Islet of Langerhans (tissue), 1 donor: ENCODE data around the gene RGS7.
A peak's percentile ranks its signal among the peaks of the same experiment; 100 is the strongest.
"Not testable (repeated sequence)": the region's sequence is repeated elsewhere in the genome, so short reads cannot be mapped to it uniquely, and the experiment has no call there.

Experiments
- FAIRE-seq: peaks from one replicate; lab custom pipeline; 2011; peaks lifted over from hg19 to GRCh38; lab: Jason Lieb, UNC

Gene RGS7

GRCh38 chr1:240772131-240772530 lies 584.9 kb downstream of the RGS7 start:
- FAIRE-seq = no peak

GRCh38 chr1:240771450-240771849 lies 585.6 kb downstream of the RGS7 start:
- no peak for FAIRE-seq

- FAIRE-seq = no peak
Measured at GRCh38 chr1:240768979-240769378, 588.0 kb downstream of the RGS7 start.

DNA sequence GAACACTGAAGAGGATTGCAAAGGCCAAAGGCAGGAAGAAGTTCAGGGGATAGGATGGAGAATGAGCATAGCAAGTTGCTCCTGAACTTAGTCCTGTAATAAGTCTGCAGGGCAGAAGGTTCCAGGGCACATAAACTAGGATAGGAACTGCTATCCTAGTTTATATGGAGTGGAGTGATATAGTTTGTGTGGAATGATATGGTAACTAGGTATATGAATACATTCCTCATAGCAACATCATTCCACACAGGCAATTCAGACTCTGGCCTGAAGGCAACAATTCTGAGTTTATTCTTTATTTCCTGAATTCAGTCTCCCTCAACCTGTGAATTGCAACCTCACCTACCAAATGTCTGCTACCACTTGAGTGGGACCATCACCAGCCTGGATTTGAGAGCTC lies 590.2 kb downstream of the RGS7 start:
- no peak for FAIRE-seq

- FAIRE-seq = no peak
Measured at GRCh38 chr1:240765732-240766363, 591.2 kb downstream of the RGS7 start.

GRCh38 chr1:240763771-240764170 lies 593.2 kb downstream of the RGS7 start:
- FAIRE-seq = no peak

DNA sequence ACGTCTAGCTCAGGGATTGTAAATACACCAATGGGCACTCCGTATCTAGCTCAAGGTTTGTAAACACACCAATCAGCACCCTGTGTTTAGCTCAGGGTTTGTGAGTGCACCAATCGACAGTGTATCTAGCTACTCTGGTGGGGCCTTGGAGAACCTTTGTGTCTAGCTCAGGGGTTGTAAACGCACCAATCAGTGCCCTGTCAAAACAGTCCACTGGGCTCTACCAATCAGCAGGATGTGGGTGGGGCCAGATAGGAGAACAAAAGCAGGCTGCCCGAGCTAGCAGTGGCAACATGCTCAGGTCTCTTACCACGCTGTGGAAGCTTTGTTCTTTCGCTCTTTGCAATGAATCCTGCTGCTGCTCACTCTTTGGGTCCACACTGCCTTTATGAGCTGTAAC lies 593.9 kb downstream of the RGS7 start:
- not testable (repeated sequence) for FAIRE-seq

- not testable (repeated sequence) for FAIRE-seq
Measured at GRCh38 chr1:240762471-240762987, 594.5 kb downstream of the RGS7 start.

GRCh38 chr1:240758777-240759176 lies 598.2 kb downstream of the RGS7 start:
- FAIRE-seq = not testable (repeated sequence)

DNA sequence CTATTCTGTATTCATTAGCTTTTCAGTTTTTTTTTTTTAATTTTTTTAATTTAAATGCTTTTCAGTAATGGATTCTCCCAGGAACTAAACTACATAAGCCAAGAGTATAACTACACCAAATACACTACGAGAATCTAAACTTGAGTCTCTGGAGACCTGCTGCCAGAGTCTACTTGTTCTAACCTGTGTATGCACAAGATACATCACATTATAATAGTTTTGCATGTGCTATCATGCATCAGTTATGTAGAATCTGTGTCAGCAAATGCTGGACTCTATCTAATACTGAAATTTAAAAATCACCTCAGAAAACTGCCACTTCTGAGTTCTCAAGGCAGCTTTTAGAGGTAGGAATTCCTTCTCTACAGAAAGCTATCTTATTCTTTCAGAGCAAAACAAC lies 598.7 kb downstream of the RGS7 start:
- FAIRE-seq = no peak

DNA sequence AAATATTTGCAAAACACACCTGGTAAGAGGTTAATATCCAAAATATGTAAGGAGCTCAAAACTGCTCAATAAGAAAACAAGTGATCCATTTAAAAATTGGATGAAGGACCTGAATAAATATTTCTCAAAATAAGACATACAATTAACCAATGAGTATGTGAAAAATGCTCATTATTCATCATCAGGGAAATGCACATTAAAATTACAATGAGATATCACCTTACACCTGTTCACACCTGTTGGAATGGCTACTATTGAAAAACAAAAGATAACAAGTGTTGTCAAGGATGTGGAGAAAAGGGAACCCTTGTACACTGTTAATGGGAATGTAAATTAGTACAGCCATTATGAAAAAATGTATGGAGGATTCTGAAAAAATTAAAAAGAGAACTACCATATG lies 609.1 kb downstream of the RGS7 start:
- FAIRE-seq = no peak

DNA sequence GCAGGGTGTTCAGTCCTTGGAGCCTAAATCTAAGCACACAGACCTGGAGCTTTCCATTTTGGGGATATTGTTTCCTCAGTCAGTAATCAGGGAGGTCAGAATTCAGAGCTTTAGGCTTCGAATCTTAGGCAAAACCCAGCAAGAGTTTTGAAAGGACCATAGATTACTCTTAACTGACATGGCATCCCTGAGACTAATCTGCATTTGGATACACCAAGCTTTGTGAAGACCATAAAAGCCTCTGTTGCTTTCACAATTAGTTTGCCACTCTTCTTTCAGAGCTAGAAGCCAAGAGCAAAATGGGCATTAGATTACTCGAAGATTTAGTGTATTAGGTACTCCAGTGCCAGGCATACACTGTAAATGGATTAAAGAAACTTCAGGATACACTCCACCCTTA lies 613.3 kb downstream of the RGS7 start:
- no peak for FAIRE-seq

DNA sequence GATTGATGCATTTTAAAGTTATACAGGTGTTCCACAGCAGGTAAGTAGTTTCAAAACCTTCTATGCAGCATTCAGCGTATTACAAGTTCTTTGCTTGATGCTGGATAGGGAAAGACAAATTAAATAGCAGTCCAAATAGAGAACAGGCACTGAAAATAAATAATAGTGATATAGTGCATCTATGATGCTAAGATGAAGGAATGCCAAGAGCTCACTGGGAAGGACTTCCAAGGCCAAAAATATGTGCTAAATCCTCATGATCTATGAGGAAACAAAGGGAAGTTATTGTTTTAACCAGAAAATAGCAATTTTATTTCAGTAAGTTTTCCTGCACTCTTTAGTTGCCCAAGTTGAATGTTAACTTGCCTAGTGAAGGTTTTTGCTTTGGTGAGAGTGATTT lies 617.3 kb downstream of the RGS7 start:
- no peak for FAIRE-seq

- no peak for FAIRE-seq
Measured at GRCh38 chr1:240739139-240739538, 617.9 kb downstream of the RGS7 start.

GRCh38 chr1:240737766-240738265 lies 619.2 kb downstream of the RGS7 start:
- FAIRE-seq = no peak

DNA sequence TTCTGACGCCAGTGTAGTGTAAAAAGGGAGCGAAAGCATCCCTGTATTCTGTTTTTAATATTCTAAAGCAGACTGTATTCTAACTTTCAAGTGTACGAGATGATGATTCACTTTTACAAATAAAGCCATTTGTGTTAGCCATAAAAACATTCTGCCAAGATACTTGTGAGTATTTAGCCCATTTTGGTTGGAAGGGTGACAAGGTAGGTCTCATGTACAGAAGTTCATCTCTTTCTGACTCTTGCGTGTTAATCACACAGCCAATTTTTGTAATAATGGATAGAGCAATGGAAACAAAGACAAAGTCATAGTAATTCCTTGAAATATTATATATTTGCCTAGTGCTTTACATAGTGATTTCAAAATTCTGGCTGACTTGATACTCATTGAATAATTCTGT lies 619.7 kb downstream of the RGS7 start:
- FAIRE-seq = no peak

GRCh38 chr1:240734705-240735104 lies 622.3 kb downstream of the RGS7 start:
- not testable (repeated sequence) for FAIRE-seq

DNA sequence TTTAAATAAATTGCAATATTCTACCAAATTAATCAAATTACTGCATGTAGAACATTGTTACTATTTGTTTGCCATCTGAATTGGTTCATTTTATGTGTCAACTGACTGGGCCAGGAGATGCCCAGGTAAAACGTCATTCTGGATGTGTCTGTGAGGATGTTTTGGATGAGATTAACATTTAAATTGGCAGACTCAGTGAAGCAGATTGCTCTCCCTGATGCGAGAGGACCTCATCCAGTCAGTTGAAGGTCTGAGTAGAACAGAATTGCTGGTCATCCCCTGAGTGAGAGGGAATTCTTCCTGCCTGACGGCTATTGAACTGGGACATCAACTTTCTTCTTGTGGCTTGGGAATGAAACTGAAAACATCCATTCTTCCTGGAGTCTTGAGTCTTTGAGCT lies 623.0 kb downstream of the RGS7 start:
- FAIRE-seq = no peak

DNA sequence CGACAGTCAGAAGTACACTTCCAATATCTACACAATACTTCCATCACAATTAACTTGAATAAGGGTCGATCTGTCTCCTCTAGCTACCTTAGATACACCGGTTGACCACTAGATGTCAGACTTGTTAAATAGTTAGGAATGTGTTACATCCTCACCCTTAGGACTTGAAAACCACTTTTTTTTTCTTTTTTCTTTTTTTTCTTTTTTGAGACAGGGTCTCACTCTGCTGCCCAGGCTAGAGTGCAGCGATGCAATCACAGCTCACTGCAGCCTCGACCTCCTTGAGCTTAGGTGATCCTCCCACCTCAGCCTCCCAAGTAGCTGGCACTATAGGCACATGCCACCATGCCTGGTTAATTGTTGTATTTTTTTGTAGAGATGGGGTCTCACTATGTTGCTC lies 624.6 kb downstream of the RGS7 start:
- FAIRE-seq = peak; percentile 96
